Mucosa of rectum (tissue), 2 donors: ENCODE data around the gene KCNIP2.

Experiments
- H3K27ac ChIP-seq, 2 donors: one replicate each; pipeline ENCODE4 v1.7.0; 2013; ENCODE audit warnings: inconsistent platforms in 2 of 2, low read depth in 2 of 2, low read length in 2 of 2
- H3K27me3 ChIP-seq, 2 donors: one replicate each; pipeline ENCODE4 v1.7.0; 2013; ENCODE audit warnings: low read length in 2 of 2; ENCODE audit not compliant: control insufficient read depth in 2 of 2, insufficient read depth in 2 of 2
- H3K36me3 ChIP-seq, 2 donors: one replicate each; pipeline ENCODE4 v1.7.0; 2013; ENCODE audit warnings: low read length in 2 of 2; ENCODE audit not compliant: control insufficient read depth in 2 of 2, insufficient read depth in 2 of 2
- H3K4me1 ChIP-seq, 2 donors: one replicate each; pipeline ENCODE4 v1.7.0; 2013; ENCODE audit warnings: low read length in 2 of 2, mild to moderate bottlenecking in 1 of 2; ENCODE audit not compliant: control insufficient read depth in 2 of 2, insufficient read depth in 2 of 2
- H3K4me3 ChIP-seq, 2 donors: one replicate each; pipeline ENCODE4 v1.7.0; 2013; ENCODE audit warnings: low read length in 2 of 2
- H3K9ac ChIP-seq, 2 donors: one replicate each; pipeline ENCODE4 v1.7.0; 2013; ENCODE audit warnings: low read length in 2 of 2, low read depth in 1 of 2, mild to moderate bottlenecking in 1 of 2
- H3K9me3 ChIP-seq, 2 donors: one replicate each; pipeline ENCODE4 v1.7.0; 2013; ENCODE audit warnings: low read length in 2 of 2; ENCODE audit not compliant: control insufficient read depth in 2 of 2
- donor health status: healthy.
- donor health status: Normal muscosa, but diverticular disease.

Gene KCNIP2

DNA sequence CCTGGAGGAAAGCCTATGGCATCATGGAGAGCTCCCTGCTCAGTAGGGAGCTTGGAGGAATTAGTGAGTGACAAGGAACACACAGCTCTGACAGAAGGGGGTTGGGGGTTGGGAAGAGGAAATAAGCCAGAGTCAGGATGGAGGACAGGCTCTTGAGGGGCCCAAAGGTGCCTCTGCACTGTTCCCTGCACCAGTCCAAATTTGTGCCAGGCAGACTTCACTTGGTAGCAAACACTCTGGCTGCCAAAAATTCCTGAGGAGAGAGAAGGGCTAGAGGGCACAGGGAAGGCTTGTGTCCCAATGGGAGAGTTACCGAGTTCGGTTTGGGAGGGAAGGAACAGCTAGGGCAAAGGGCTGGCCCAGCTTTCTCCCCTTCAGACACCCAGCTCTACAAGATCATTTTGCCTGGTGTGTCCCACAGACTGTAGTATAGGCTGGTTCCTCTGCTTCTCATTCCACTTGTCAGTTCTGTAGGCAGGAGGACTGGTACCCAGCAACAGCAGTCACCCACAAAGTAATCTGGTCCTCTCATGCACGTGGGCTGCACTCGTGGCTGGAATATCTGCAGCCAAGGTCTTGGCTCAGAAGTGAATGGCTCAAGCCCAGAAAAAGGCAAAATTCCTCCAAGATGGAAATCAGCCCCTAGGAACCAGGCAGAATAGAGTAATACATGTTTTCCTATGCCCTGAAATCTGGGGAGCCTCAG lies 8.0 kb upstream of the KCNIP2 start:
- Histone ChIP-seq H3K27me3 (no peaks in the 10 kb centered on the region), H3K4me1 (no peaks in the 10 kb centered on the region), H3K36me3 (peaks cover 7 to 16% of the 10 kb centered on the region in 2 donors), H3K9me3 (no peaks in the 10 kb centered on the region), H3K27ac (no peak overlapping the region), H3K4me3 (no peak overlapping the region), H3K9ac (no peak overlapping the region)

GRCh38 chr10:101850749-101851148 lies 7.1 kb upstream of the KCNIP2 start:
- H3K9ac ChIP-seq: no peak overlapping the region
- peaks cover 8 to 19% of the 10 kb centered on the region in 2 donors for H3K36me3 ChIP-seq
- no peaks in the 10 kb centered on the region for H3K4me1 ChIP-seq
- H3K9me3 ChIP-seq: no peaks in the 10 kb centered on the region
- H3K4me3 ChIP-seq: no peak overlapping the region
- H3K27me3 ChIP-seq: no peaks in the 10 kb centered on the region
- H3K27ac ChIP-seq: no peak overlapping the region

DNA sequence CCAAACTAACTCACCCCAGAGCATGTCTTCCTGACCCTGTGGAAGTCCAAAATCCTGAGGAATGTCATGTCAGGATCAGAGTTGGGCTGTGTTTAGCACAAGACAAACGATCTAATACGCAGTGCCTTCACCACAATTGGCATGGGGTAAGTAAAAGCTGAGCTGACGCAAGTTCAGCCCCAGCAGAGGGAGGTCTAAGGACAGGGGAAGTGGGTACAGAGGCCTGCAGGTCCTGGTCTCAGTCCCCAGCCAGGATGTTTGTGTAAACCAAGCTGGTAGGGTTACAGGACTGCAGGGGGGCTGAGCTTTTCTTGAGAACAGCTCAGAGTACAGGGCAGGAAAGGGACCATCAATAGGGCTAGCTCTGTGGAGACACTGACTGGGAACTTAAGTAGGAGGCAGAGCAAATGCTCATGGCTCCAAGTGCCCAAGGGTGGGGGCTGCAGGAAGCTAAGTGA lies 5.3 kb upstream of the KCNIP2 start:
- Histone ChIP-seq H3K4me1 (peaks cover 0 to 3% of the 10 kb centered on the region in 2 donors), H3K4me3 (no peak overlapping the region), H3K27me3 (no peaks in the 10 kb centered on the region), H3K27ac (no peak overlapping the region), H3K36me3 (peaks cover 11 to 19% of the 10 kb centered on the region in 2 donors), H3K9ac (no peak overlapping the region), H3K9me3 (no peaks in the 10 kb centered on the region)

- no peak overlapping the region for H3K27ac ChIP-seq
- peaks cover 11 to 19% of the 10 kb centered on the region in 2 donors for H3K36me3 ChIP-seq
- no peak overlapping the region for H3K4me3 ChIP-seq
- no peak overlapping the region for H3K9ac ChIP-seq
- H3K27me3 ChIP-seq: no peaks in the 10 kb centered on the region
- no peaks in the 10 kb centered on the region for H3K9me3 ChIP-seq
- peaks cover 0 to 3% of the 10 kb centered on the region in 2 donors for H3K4me1 ChIP-seq
Observed at GRCh38 chr10:101848408-101848807, 4.8 kb upstream of the KCNIP2 start.

GRCh38 chr10:101845893-101846292 lies 2.3 kb upstream of the KCNIP2 start:
- H3K36me3 ChIP-seq: peaks cover 11 to 15% of the 10 kb centered on the region in 2 donors
- H3K27me3 ChIP-seq: no peaks in the 10 kb centered on the region
- H3K9ac ChIP-seq: no peak overlapping the region
- H3K9me3 ChIP-seq: no peaks in the 10 kb centered on the region
- peaks cover 7 to 8% of the 10 kb centered on the region in 2 donors for H3K4me1 ChIP-seq
- H3K27ac ChIP-seq: no peak overlapping the region
- no peak overlapping the region for H3K4me3 ChIP-seq

- Histone ChIP-seq H3K4me3 (no peak overlapping the region), H3K27ac (no peak overlapping the region), H3K9ac (no peak overlapping the region), H3K4me1 (peaks cover 19% of the 10 kb centered on the region in 2 donors), H3K9me3 (no peaks in the 10 kb centered on the region), H3K27me3 (no peaks in the 10 kb centered on the region), H3K36me3 (peaks cover 3 to 4% of the 10 kb centered on the region in 2 donors)
Observed at GRCh38 chr10:101841826-101842225, 1.8 kb downstream of the KCNIP2 start.

GRCh38 chr10:101840741-101841453 lies 2.7 kb downstream of the KCNIP2 start:
- Histone ChIP-seq H3K4me1 (peaks cover 19% of the 10 kb centered on the region in 2 donors), H3K9me3 (no peaks in the 10 kb centered on the region), H3K27ac (no peak overlapping the region), H3K4me3 (peak overlapping the region; percentile 36 to 60), H3K27me3 (no peaks in the 10 kb centered on the region), H3K9ac (no peak overlapping the region), H3K36me3 (peaks cover 0 to 4% of the 10 kb centered on the region in 2 donors)

DNA sequence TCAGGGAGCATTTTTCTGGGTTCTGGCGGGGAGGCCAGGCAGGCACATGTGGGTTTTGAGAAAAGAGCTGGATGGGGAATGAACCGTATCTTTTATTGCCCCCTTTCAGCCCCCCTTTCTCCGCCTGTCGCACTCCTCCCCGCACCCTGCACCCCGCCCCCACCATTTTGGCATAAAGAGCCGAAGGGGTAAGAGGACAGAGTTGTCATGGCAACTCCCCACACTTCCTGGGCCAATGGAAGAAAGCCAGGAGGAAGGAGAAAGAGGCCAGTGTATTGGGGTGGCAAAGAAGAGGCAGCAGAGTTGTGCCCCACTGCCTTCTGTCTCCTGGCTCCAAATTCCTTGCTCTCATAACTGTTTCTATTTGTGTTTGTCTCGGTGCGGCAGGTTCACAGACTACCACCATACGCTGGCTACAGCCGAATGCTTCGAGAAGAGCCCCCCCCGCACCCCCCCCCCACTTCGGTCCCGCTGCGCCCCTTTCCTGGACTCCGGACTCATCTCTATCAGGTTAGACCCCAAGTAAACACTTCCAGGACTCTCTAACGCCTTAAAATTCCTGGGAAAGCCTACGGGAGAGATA lies 3.4 kb downstream of the KCNIP2 start:
- Histone ChIP-seq H3K4me3 (peak overlapping the region; percentile 36 to 60), H3K36me3 (no peaks in the 10 kb centered on the region), H3K9me3 (no peaks in the 10 kb centered on the region), H3K27ac (no peak overlapping the region), H3K4me1 (peaks cover 19% of the 10 kb centered on the region in 2 donors), H3K27me3 (no peaks in the 10 kb centered on the region), H3K9ac (no peak overlapping the region)

DNA sequence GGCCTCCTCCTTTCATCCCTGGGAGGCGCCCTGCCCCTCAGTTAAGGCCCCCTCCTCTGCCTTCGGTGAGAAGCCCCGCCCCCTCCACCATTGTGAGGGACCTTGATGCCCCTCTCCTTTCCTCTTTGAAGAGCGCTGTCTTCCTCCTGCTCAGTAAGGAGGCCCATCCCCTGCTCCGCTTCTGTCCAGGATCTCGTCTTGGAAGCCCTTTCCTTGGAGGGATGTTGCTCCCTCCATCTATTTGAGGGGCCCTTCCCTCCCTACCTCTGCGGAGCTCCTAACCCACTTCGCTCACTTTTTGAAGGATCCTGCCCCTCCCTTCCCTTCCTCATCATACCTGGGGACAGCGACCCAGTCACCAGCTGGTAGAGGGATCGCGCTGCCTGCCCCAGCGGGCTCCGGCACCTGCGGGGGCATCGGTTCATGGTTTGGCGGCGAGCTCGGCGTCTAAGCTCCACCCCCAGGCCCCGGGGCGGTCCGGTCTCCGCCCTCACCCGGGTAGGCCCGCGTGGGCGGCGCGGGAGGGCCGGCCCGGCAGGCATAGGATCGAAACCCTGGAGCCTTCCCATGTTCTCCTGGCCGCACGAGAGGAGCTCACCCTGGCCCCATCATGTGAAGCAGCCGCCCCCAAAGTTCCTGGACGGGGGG lies 4.1 kb downstream of the KCNIP2 start:
- Histone ChIP-seq H3K27me3 (no peaks in the 10 kb centered on the region), H3K4me3 (peak overlapping the region; percentile 26 to 59), H3K36me3 (no peaks in the 10 kb centered on the region), H3K9me3 (no peaks in the 10 kb centered on the region), H3K4me1 (peaks cover 19% of the 10 kb centered on the region in 2 donors), H3K27ac (no peak overlapping the region), H3K9ac (no peak overlapping the region)

- Histone ChIP-seq H3K36me3 (no peaks in the 10 kb centered on the region), H3K9me3 (no peaks in the 10 kb centered on the region), H3K9ac (no peak overlapping the region), H3K27me3 (no peaks in the 10 kb centered on the region), H3K4me1 (peaks cover 17 to 19% of the 10 kb centered on the region in 2 donors), H3K4me3 (no peak overlapping the region), H3K27ac (no peak overlapping the region)
Observed at GRCh38 chr10:101839002-101839401, 4.6 kb downstream of the KCNIP2 start.
